Epidermal melanocyte (primary cell): ENCODE results near the gene TBC1D5.
"Not testable (repeated sequence)": the region's sequence is repeated elsewhere in the genome, so short reads cannot be mapped to it uniquely, and the experiment has no call there.

Experiments used
- DNase-seq: peaks from one replicate; pipeline ENCODE4 v3.0.0; 2011; ENCODE audit warnings: low spot score; ENCODE audit not compliant: insufficient read length

The TBC1D5 gene

GRCh38 chr3:17645074-17645698, 97.2 kb downstream of the TBC1D5 start:
- peak; percentile 34 for DNase-seq

- DNase-seq, result no peak
Observed at GRCh38 chr3:17643691-17644090, 98.7 kb downstream of the TBC1D5 start.

- no peak for DNase-seq
Observed at GRCh38 chr3:17642474-17642873, 100.0 kb downstream of the TBC1D5 start.

- no peak for DNase-seq
Observed at GRCh38 chr3:17640466-17640865, 102.0 kb downstream of the TBC1D5 start.

GRCh38 chr3:17639765-17640164, 102.7 kb downstream of the TBC1D5 start:
- DNase-seq, result no peak

- no peak for DNase-seq
Observed at GRCh38 chr3:17639257-17639656, 103.2 kb downstream of the TBC1D5 start.

GRCh38 chr3:17638356-17638755, 104.1 kb downstream of the TBC1D5 start:
- DNase-seq, result no peak

- not testable (repeated sequence) for DNase-seq
Observed at GRCh38 chr3:17635675-17636074, 106.8 kb downstream of the TBC1D5 start.

- no peak for DNase-seq
Observed at GRCh38 chr3:17634964-17635363, 107.5 kb downstream of the TBC1D5 start.

GRCh38 chr3:17634201-17634600, 108.2 kb downstream of the TBC1D5 start:
- DNase-seq, result no peak

GRCh38 chr3:17632401-17633100, 109.9 kb downstream of the TBC1D5 start:
- no peak for DNase-seq

- no peak for DNase-seq
Observed at GRCh38 chr3:17631609-17632008, 110.8 kb downstream of the TBC1D5 start.

- DNase-seq, result no peak
Observed at GRCh38 chr3:17629400-17629799, 113.0 kb downstream of the TBC1D5 start.

GRCh38 chr3:17626395-17626794, 116.0 kb downstream of the TBC1D5 start:
- DNase-seq, result no peak

- no peak for DNase-seq
Observed at GRCh38 chr3:17625133-17625532, 117.3 kb downstream of the TBC1D5 start.

GRCh38 chr3:17623464-17623863, 119.0 kb downstream of the TBC1D5 start:
- DNase-seq, result no peak

GRCh38 chr3:17619968-17620367, 122.5 kb downstream of the TBC1D5 start:
- no peak for DNase-seq

- not testable (repeated sequence) for DNase-seq
Observed at GRCh38 chr3:17613017-17613416, 129.4 kb downstream of the TBC1D5 start.

- DNase-seq, result no peak
Observed at GRCh38 chr3:17607905-17608304, 134.5 kb downstream of the TBC1D5 start.

- no peak for DNase-seq
Observed at GRCh38 chr3:17605934-17606333, 136.5 kb downstream of the TBC1D5 start.

- DNase-seq, result no peak
Observed at GRCh38 chr3:17605032-17605431, 137.4 kb downstream of the TBC1D5 start.

- DNase-seq, result no peak
Observed at GRCh38 chr3:17602126-17602525, 140.3 kb downstream of the TBC1D5 start.

- no peak for DNase-seq
Observed at GRCh38 chr3:17592956-17593355, 149.5 kb downstream of the TBC1D5 start.
